Panc1 (cell line): ENCODE data around the gene RIPPLY3. TPM values are rescaled to one million over a fixed set of nuclear protein-coding genes. Genes with fewer than 3 reads are reported as not detected.

Experiments
- ATAC-seq: fragments of 200-7000 bp; cut with Tn5 transposase; 2 replicates; pipeline ENCODE4 v1.9.1; 2020; ENCODE audit warnings: mild to moderate bottlenecking, moderate library complexity
- BruUV-seq: library from RNA; stranded (reverse); fragments of 400-500 nt; replicated peaks from 2 replicates; lab custom pipeline; 2021; lab: Mats Ljungman, UMichigan
- CTCF ChIA-PET: fragments of 300-600 bp; sonication (Branson Sonifier 250); formaldehyde crosslinking; loops from one replicate; lab custom pipeline; 2022; ENCODE audit warnings: antibody characterized with exemption; lab: Charles Lee
- POLR2A ChIA-PET: fragments of 300-600 bp; sonication (Branson Sonifier 250); formaldehyde crosslinking; loops from one replicate; lab custom pipeline; 2022; ENCODE audit warnings: antibody characterized with exemption; lab: Charles Lee
- DNase-seq: peaks from one replicate; pipeline ENCODE4 v3.0.0-alpha.2; 2010; ENCODE audit warnings: low read depth, low spot score
- H3K27ac ChIP-seq: 2 replicates; pipeline ENCODE4 v1.5.1; 2011; ENCODE audit warnings: mild to moderate bottlenecking, low read length, inconsistent platforms
- H3K27me3 ChIP-seq: fragments of 200-500 bp; sonication (Bioruptor generic); 2 replicates; pipeline ENCODE4 v1.6.0; 2014; ENCODE audit warnings: low read length, inconsistent platforms; ENCODE audit not compliant: control insufficient read depth, insufficient read depth
- H3K36me3 ChIP-seq: fragments of 200-500 bp; sonication (Bioruptor generic); 2 replicates; pipeline ENCODE4 v1.5.1; 2014; ENCODE audit warnings: inconsistent platforms, mild to moderate bottlenecking, low read length, moderate library complexity; ENCODE audit not compliant: control insufficient read depth, insufficient read depth
- H3K4me1 ChIP-seq: 2 replicates; pipeline ENCODE4 v1.5.1; 2011; ENCODE audit warnings: inconsistent platforms, mild to moderate bottlenecking, low read length, moderate library complexity; ENCODE audit not compliant: control insufficient read depth, insufficient read depth
- H3K4me3 ChIP-seq, 2 experiments: 2 replicates each; pipeline ENCODE4 v1.5.1; 2011 to 2012; ENCODE audit warnings: low read depth in 2 of 2, low read length in 2 of 2, mild to moderate bottlenecking in 2 of 2, inconsistent platforms in 1 of 2, moderate library complexity in 1 of 2
- H3K9me3 ChIP-seq: fragments of 200-500 bp; sonication (Bioruptor generic); 2 replicates; pipeline ENCODE4 v1.5.1; 2014; ENCODE audit warnings: low read depth, mild to moderate bottlenecking, inconsistent platforms, low read length, moderate library complexity; ENCODE audit not compliant: control insufficient read depth, insufficient read depth
- CTCF ChIP-seq: fragments of 450-650 bp; IDR thresholded peaks from 2 replicates; pipeline ENCODE4 v1.5.1; 2017; ENCODE audit warnings: mild to moderate bottlenecking
- POLR2AphosphoS5 ChIP-seq: IDR thresholded peaks from 2 replicates; pipeline ENCODE4 v1.6.1; 2012; ENCODE audit warnings: mild to moderate bottlenecking, low read depth, low read length, moderate library complexity
- REST ChIP-seq, 2 experiments: IDR thresholded peaks; 2 replicates each; pipeline ENCODE4 v1.6.1; 2011 to 2012; ENCODE audit warnings: low read depth in 2 of 2, control low read depth in 1 of 2, low read length in 1 of 2, mild to moderate bottlenecking in 1 of 2, moderate library complexity in 1 of 2; ENCODE audit not compliant: insufficient read depth in 1 of 2
- SIN3A ChIP-seq: IDR thresholded peaks from 2 replicates; pipeline ENCODE4 v1.6.1; 2012; ENCODE audit warnings: low read depth, mild to moderate bottlenecking, low read length, moderate library complexity, borderline replicate concordance; ENCODE audit not compliant: insufficient read depth
- TCF7L2 ChIP-seq: IDR thresholded peaks from 2 replicates; pipeline ENCODE4 v1.6.1; 2011; ENCODE audit warnings: mild to moderate bottlenecking, low read depth, low read length, inconsistent platforms
- in situ Hi-C: cut with HindIII; loops from 2 replicates; pipeline ENCODE4 v1.10.0; 2016; ENCODE audit warnings: low sequenced_read_pairs, low pct_unique_long_range_greater_than_20kb
- intact Hi-C: fragments of 100-400 bp; cut with micrococcal nuclease; formaldehyde crosslinking; loops from one replicate; pipeline ENCODE4 v1.10.0; 2022; ENCODE audit not compliant: unreplicated experiment
- total RNA-seq: library from RNA; stranded (reverse); gene quantifications from one replicate; pipeline ENCODE4 v1.2.1, GENCODE V29; 2021; ENCODE audit not compliant: unreplicated experiment

Gene RIPPLY3
- total RNA-seq, 1 experiment from 2014 or later, result 1.2 TPM

- DNase-seq, result no peak
- ChIA-PET CTCF (no interaction called here), POLR2A (no interaction called here)
- H3K4me3 ChIP-seq, result no peak overlapping the region
- ATAC-seq, result no peak
- TF ChIP-seq REST (IDR thresholded peaks at IDR 0.05; ENCODE audit: insufficient read depth in 1 of 2, low read depth in 2 of 2, low read length in 1 of 2) (no peak), CTCF (no peak), POLR2AphosphoS5 (no peak), SIN3A (no peak), TCF7L2 (no peak)
- no TSS peak for BruUV-seq
- no peaks in the 10 kb centered on the region for H3K9me3 ChIP-seq
- in situ Hi-C loops, result no loop called here
- intact Hi-C loops, result no loop called here
- H3K36me3 ChIP-seq, result no peaks in the 10 kb centered on the region
- no peaks in the 10 kb centered on the region for H3K4me1 ChIP-seq
- no peaks in the 10 kb centered on the region for H3K27me3 ChIP-seq
- no peak overlapping the region for H3K27ac ChIP-seq
Observed at GRCh38 chr21:37040212-37040611, 33.7 kb downstream of the RIPPLY3 start.

- Histone ChIP-seq H3K36me3 (no peaks in the 10 kb centered on the region), H3K27me3 (no peaks in the 10 kb centered on the region), H3K9me3 (no peaks in the 10 kb centered on the region), H3K4me1 (no peaks in the 10 kb centered on the region), H3K4me3 (no peak overlapping the region), H3K27ac (no peak overlapping the region)
- ATAC-seq (no peak), DNase-seq (no peak)
- ChIA-PET POLR2A (no interaction called here), CTCF (no interaction called here)
- TF ChIP-seq CTCF, result no peak
- no peak for TF ChIP-seq REST (IDR thresholded peaks at IDR 0.05; ENCODE audit: insufficient read depth in 1 of 2, low read depth in 2 of 2, low read length in 1 of 2)
- no peak for TF ChIP-seq SIN3A
- TF ChIP-seq TCF7L2, result no peak
- no peak for TF ChIP-seq POLR2AphosphoS5
- no TSS peak for BruUV-seq
- in situ Hi-C loops (no loop called here), intact Hi-C loops (no loop called here)
Observed at GRCh38 chr21:37041706-37042271, 35.3 kb downstream of the RIPPLY3 start.
